Mammary epithelial cell (primary cell): ENCODE data around the gene PRIMA1.

Source experiments
- CTCF ChIP-seq, 2 donors: IDR thresholded peaks in 1 of 2; conservative IDR thresholded peaks in 1 of 2; 2 replicates each; pipeline ENCODE4 v1.5.1; 2011 to 2012; ENCODE audit warnings: inconsistent platforms in 2 of 2, low read length in 2 of 2, mild to moderate bottlenecking in 2 of 2, control low read depth in 1 of 2, low read depth in 1 of 2; ENCODE audit not compliant: insufficient read depth in 1 of 2; ENCODE audit errors: extremely low read depth in 1 of 2
- EZH2 ChIP-seq: IDR thresholded peaks from 2 replicates; pipeline ENCODE4 v1.6.1; 2012; ENCODE audit warnings: low read length, inconsistent platforms, borderline replicate concordance

GRCh38 chr14:93765970-93766369, 22.3 kb downstream of the PRIMA1 start:
- no peak for TF ChIP-seq CTCF (conservative IDR thresholded peaks at IDR 0.05 in 1 of 2, IDR thresholded peaks at IDR 0.05 in 1 of 2; ENCODE audit: extremely low read depth in 1 of 2, insufficient read depth in 1 of 2, low read depth in 1 of 2, low read length in 2 of 2)
- TF ChIP-seq EZH2: no peak
